Effector CD4-positive, alpha-beta T cell (primary cell): ENCODE measurements around the gene NR3C1.
"Not testable (repeated sequence)": the region's sequence is repeated elsewhere in the genome, so short reads cannot be mapped to it uniquely, and the experiment has no call there.

Experiments
- DNase-seq: peaks from one replicate; pipeline ENCODE4 v3.0.0-alpha.2; 2020

NR3C1 gene

DNA sequence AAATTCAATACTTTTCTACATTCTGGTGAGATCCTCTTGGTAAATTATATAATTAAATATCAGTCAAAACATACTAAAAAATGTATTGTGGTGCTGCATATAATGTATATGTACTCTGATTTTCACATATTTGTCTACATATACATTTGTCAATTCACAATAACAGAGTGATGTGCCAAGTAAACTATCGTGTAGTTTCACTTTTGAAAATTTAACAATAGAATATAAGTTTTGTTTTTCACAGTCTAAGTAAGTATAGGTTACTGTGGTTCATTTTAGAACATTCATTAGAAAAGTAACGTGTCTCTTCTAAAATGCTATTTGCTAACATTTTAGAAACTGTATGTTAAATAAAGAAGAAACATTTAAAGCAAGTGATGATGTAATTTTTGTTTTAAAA is 73.6 kb downstream of the NR3C1 start:
- DNase-seq = no peak

DNA sequence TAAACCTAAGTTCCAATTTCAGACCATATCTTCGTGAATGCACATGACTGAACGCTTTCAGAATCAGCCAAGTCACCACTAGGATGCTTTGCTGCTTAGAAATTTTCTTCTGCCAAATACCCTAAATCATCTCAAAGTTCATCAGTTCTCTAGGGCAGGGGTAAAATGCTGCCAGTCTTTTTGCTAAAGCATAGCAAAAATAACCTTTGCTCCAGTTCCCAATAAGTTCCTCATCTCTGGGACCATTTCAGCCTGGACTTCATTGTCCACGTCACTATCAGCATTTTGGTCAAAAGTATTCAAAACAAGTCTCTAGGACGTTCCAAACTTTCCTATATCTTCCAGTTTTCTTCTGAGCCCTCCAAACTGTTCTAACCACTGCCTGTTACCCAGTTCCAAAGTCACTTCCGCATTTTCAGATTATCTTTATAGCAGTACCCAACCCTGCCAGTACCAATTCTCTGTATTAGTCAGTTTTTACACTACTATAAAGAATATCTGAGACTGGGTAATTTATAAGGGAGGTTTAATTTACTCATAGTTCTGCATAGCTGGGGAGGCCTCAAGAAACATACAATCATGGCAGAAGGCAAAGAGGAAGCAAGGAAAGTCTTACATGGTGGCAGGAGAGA is 74.8 kb downstream of the NR3C1 start:
- no peak for DNase-seq

DNA sequence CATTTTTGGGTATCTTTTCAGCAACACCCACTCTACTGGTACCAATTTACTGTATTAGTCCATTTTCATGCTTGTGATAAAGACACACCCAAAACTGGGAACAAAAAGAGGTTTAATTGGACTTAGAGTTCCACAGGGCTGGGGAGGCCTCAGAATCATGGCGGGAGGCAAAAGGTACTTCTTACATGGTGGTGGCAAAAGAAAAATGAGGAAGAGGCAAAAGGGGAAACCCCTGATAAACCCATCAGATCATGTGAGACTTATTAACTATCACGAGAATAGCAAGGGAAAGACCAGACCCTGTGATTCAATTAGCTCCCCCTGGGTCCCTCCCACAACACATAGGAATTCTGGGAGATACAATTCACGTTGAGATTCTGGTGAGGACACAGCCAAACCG is 78.4 kb downstream of the NR3C1 start:
- not testable (repeated sequence) for DNase-seq

DNA sequence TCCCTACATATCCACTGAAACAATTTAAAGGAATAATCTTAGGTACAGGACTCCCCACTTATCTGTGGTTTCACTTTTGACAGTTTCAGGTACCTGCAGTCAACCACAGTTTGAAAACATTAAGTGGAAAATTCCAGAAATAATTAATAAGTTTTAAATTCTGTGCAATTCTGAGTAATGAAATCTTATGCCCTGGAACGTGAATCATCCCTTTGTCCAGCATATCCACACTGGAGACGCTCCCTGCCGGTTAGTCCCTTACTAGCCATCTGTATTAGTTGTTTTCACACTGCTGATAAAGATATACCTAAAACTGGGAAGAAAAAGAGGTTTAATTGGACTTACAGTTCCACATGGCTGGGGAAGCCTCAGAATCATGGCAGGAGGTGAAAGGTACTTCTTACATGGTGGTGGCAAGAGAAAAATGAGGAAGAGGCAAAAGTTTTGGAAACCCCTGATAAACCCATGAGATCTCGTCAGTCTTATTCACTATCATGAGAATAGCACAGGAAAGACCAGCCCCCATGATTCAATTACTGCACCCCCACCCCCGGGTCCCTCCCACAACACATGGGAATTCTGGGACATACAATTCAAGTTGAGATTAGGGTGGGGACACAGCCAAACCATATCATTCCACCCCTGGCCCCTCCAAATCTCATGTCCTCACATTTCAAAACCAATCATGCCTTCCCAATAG is 80.4 kb downstream of the NR3C1 start:
- not testable (repeated sequence) for DNase-seq

DNA sequence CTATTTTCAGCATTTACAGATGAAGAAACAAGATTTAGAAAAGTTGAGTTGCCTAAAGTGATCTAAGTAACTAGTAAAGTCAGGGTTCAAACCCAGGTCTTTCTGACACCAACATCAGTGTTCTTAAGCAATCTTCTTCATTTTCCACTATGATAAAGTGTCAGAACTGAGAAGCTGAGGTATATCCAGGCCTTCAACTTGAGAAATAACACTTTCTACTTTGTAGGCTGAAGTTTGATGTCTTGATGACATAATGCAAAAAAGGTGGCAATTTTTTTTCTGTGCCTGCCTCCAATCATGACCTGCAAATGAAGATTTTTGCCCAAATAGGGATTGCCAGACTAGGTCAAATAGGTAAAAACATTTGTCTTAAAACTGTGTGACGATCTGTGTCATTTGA is 81.3 kb downstream of the NR3C1 start:
- DNase-seq = no peak

- DNase-seq = no peak
Observed at GRCh38 chr5:143319437-143320227, 83.9 kb downstream of the NR3C1 start.

DNA sequence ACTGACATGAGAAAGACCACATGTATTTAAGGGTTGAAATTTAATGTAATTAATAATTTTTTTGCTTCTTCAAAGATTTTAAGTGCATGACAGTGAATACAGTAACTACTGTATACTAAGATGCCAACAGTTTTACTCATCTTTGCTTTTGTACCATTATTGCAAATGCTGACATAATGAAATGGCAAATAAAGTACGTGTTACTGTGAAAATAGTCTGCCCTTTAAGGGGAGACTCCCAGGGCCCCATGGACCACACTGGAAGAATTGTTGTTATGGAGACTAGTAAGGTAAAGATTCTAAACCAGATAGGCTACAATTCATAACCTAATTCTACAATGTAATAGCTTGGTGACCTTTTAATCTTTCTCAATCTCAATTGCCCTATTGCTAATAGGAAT is 84.7 kb downstream of the NR3C1 start:
- DNase-seq = no peak

DNA sequence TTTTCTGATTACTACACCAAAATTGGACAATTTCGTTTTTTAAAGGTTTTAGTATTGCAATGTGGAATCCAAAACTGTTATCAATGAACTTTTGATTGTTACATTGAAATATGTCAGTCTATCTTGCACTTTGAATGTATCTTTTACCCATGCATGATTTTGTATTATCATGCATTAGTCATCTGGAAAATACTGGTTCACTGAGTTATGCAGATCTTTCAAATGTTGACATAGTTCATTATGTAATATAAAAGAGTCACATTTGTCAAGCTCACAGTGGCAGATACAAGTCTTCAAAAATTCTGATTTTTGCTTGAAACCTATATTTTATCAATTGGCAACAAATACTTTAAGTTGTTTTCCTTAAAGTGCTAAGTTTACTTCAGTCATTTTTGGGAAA is 85.2 kb downstream of the NR3C1 start:
- DNase-seq = no peak

DNA sequence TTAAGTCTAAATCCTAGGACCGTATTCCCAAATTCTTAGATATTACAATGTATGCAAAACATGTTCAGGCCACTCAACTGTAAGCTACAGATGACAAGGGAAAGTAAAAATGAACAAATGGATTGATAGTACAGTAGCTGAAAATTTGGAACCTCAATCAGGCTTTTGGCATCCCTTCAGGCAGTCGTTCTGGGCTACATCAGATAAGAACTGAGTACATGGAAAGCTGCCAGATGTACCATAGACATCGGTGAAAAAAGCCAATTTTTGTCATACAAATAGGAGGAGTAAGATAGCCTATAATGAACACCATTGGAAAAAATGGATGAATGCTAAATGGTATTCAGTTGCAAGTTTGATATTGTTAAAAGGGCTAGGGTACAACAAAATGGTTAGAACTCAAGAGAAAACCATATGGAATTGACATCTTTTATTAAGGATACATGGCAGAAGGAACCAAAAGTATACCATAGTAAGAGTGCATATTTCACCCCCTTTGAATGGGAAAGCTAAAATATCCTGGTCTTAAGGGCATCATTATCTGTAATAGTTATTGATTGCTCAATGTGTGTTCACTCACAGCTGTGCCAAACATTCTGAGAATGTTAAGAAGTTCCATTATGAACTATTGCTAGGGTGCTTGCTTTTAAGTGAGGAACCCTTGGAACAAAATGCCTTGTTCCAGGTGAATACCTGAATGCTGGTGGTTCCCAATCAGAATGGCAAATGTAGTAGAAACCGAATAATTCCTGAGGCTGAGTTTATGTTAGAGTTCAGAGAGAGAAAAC is 86.4 kb downstream of the NR3C1 start:
- DNase-seq = no peak

GRCh38 chr5:143316337-143316736 is 87.1 kb downstream of the NR3C1 start:
- DNase-seq = no peak

DNA sequence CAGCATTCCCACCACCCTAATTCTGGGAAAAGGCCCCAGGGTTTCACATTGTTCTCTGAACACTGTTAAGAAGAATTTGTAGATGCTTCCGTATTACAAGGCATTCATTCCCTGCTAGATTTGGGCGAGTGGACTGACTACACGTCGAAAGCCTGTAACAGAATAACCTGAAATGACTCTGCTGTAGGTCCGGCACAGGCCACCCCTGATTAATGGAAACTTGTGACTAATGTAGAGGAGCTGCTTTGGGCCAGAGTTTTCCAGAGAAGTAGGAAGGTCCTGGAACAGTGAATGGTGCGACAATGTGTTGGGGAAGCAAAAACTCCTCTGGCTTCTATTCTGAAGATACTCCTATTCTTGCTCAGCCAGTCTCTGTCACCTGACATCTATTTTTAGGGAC is 87.6 kb downstream of the NR3C1 start:
- DNase-seq = no peak

- no peak for DNase-seq
Observed at GRCh38 chr5:143315214-143315613, 88.3 kb downstream of the NR3C1 start.

GRCh38 chr5:143314659-143315058 is 88.8 kb downstream of the NR3C1 start:
- no peak for DNase-seq

DNA sequence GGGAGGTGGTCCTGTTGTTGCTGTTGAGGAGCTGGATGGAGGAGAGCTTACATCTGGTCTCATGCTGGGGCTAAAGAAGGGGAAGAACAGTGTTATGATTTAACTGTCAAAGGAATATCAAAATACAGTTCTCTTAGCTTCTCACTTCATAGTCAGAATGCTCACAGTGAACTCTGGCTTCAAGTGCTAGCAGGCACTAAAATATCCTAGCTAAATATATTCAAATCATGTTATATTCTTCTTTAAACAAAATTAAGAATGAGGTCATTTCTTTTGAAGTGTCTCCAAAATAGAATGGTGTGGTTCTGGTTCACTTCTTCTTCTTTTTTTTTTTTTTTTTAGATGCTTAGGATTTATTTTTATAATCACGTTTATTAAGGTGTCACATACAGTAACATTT is 89.4 kb downstream of the NR3C1 start:
- DNase-seq = no peak

GRCh38 chr5:143313298-143313852 is 90.1 kb downstream of the NR3C1 start:
- DNase-seq = no peak

- no peak for DNase-seq
Observed at GRCh38 chr5:143312822-143313221, 90.7 kb downstream of the NR3C1 start.

- no peak for DNase-seq
Observed at GRCh38 chr5:143311955-143312354, 91.5 kb downstream of the NR3C1 start.

GRCh38 chr5:143311428-143311827 is 92.1 kb downstream of the NR3C1 start:
- no peak for DNase-seq

DNA sequence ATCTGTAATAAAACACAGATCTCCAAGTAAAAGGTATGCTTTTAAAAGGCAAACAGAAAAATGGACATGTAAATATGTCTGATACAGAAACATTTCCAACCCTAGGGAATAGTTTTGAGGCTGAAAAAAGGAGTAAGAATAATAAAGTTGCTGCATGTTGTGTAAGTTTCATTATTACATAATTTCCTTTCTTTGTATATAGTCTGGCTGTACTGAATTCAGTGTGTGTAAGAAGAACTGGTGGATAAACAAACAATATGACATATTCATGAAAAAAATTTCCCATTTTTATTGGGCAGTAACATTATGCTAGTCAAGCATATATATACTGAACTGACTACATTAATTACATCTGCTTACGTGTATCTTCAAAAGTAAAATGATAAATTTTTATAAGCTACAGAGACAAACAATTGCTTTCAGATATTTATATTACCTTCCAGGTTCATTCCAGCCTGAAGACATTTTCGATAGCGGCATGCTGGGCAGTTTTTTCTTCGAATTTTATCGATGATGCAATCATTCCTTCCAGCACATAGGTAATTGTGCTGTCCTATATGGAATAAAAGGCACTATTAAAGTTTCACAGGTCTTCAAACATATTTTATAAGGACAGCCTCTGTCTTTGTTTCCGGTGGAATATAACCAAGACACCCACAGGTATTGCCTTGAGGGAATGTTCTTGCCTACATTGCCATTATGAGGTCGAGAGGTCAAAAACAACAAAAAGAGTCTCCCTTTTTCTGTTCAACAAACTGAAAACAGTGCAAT is 93.6 kb downstream of the NR3C1 start:
- no peak for DNase-seq

DNA sequence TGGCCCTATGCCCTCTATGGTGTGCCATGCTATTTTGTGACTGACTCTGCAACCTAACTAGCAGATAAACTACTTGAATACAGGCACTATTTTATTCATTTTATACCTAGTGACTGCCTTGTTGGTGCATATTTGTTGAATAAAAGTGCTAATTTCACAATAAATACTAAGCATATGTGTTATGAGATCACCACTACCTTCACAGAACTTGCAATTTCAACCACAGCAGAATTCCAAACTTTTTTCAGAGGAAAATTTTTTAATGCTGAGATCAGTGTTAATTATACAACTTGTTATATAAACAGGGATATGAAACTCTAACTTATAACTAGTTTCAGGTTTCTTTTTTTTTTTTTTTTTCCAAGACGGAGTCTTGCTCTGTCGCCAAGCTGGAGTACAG is 94.8 kb downstream of the NR3C1 start:
- DNase-seq = no peak

GRCh38 chr5:143306040-143306439 is 97.4 kb downstream of the NR3C1 start:
- DNase-seq = no peak

DNA sequence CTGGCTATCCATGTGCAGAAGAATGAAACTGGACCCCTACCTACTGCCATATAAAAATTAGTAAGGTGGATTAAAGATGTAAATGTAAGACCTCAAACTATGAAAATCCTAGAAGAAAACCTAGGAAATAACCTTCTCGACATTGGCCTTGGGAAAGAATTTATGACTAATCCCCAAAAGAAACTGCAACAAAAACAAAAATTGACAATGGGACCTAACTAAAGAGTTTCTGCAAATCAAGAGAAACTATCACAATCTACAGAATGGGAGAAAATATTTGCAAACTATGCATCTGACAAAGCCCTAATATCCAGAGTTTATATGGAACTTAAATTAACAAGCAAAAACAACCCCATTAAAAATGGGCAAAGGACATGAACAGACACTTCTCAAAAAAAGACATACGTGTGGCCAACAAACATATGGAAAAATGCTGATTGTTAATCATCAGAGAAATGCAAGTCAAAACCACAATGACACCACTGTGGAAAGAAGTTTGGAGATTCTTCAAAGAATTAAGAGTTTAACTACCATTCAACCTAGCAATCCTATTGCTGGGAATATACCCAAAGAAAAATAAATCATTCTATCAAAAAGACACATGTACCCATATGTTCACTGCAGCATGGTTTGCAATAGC is 98.5 kb downstream of the NR3C1 start:
- no peak for DNase-seq
